K562 (cell line): ENCODE measurements around the gene GLDC. TPM values are rescaled to one million over a fixed set of nuclear protein-coding genes. Genes with fewer than 3 reads are reported as not detected.

Source experiments
- ARID3B ChIP-seq: fragments of 250-450 bp; sonication (Bioruptor Pico); IDR thresholded peaks from 2 replicates; pipeline ENCODE4 v1.4.0; 2020; ENCODE audit warnings: borderline replicate concordance
- BRD4 ChIP-seq: fragments of 200-600 bp; sonication (generic); IDR thresholded peaks from 2 replicates; pipeline ENCODE4 v1.6.1; 2017; ENCODE audit warnings: inconsistent platforms
- CTCF ChIP-seq, 3 experiments: IDR thresholded peaks in 2 of 3; conservative IDR thresholded peaks in 1 of 3; 2 replicates each; pipeline ENCODE4 v1.5.1; 2011 to 2012; ENCODE audit warnings: low read length in 3 of 3, mild to moderate bottlenecking in 3 of 3, control low read depth in 2 of 3, improper control_type of control experiment in 1 of 3, inconsistent platforms in 1 of 3, low read depth in 1 of 3, mixed read lengths in 1 of 3, moderate library complexity in 1 of 3; ENCODE audit not compliant: insufficient read depth in 2 of 3
- DIDO1 ChIP-seq: fragments of 450-650 bp; IDR thresholded peaks from 2 replicates; pipeline ENCODE4 v1.6.1; 2016; ENCODE audit warnings: low read depth, missing biosample characterization, missing genetic modification characterization
- DLX4 ChIP-seq: fragments of 250-450 bp; sonication (Bioruptor Pico); IDR thresholded peaks from 2 replicates; pipeline ENCODE4 v1.6.1; 2021; ENCODE audit warnings: mild to moderate bottlenecking
- FOXJ2 ChIP-seq: fragments of 200-800 bp; sonication (Bioruptor generic); IDR thresholded peaks from 2 replicates; pipeline ENCODE4 v1.6.1; 2016; ENCODE audit warnings: missing genetic modification characterization, missing compliant biosample characterization
- FOXO4 ChIP-seq: fragments of 450-650 bp; formaldehyde crosslinking; IDR thresholded peaks from 2 replicates; pipeline ENCODE4 v1.4.0; 2020; ENCODE audit warnings: mild to moderate bottlenecking, moderate library complexity
- JUND ChIP-seq, 2 experiments: IDR thresholded peaks; 2 replicates in 1 of 2; 3 replicates in 1 of 2; pipeline ENCODE4 v1.6.1; 2011; ENCODE audit warnings: borderline replicate concordance in 2 of 2, low read depth in 2 of 2, low read length in 2 of 2, improper control_type of control experiment in 1 of 2, missing biosample characterization in 1 of 2, missing genetic modification characterization in 1 of 2, missing genetic modification reagents in 1 of 2
- NCOA4 ChIP-seq: fragments of 450-650 bp; IDR thresholded peaks from 2 replicates; pipeline ENCODE4 v1.6.1; 2018; ENCODE audit warnings: mild to moderate bottlenecking; ENCODE audit not compliant: partially characterized antibody
- NR2F6 ChIP-seq: fragments of 450-650 bp; formaldehyde crosslinking; IDR thresholded peaks from 2 replicates; pipeline ENCODE4 v1.4.0; 2020; ENCODE audit warnings: mild to moderate bottlenecking
- PTRF ChIP-seq: fragments of 450-650 bp; IDR thresholded peaks from 2 replicates; pipeline ENCODE4 v1.6.1; 2016; ENCODE audit warnings: mild to moderate bottlenecking, missing genetic modification characterization, missing compliant biosample characterization
- PTTG1 ChIP-seq: fragments of 450-650 bp; IDR thresholded peaks from 2 replicates; pipeline ENCODE4 v1.6.1; 2016; ENCODE audit warnings: low read depth, mild to moderate bottlenecking, missing genetic modification characterization, missing compliant biosample characterization
- SIX5 ChIP-seq, 2 experiments: IDR thresholded peaks; 2 replicates each; pipeline ENCODE4 v1.6.1; 2011; ENCODE audit warnings: low read length in 2 of 2, borderline replicate concordance in 1 of 2, low read depth in 1 of 2, mild to moderate bottlenecking in 1 of 2, moderate library complexity in 1 of 2; ENCODE audit not compliant: insufficient read depth in 1 of 2
- SMARCE1 ChIP-seq: fragments of 450-650 bp; IDR thresholded peaks from 2 replicates; pipeline ENCODE4 v1.7.1; 2016; ENCODE audit warnings: mild to moderate bottlenecking
- STAT5B ChIP-seq: fragments of 250-450 bp; sonication (Bioruptor Pico); IDR thresholded peaks from 2 replicates; pipeline ENCODE4 v1.8.0; 2021; ENCODE audit warnings: mild to moderate bottlenecking, inconsistent platforms
- TCF7 ChIP-seq: sonication (generic); IDR thresholded peaks from 2 replicates; pipeline ENCODE4 v1.6.1; 2016; ENCODE audit warnings: antibody characterized with exemption, borderline replicate concordance
- THRB ChIP-seq: fragments of 450-650 bp; formaldehyde crosslinking; conservative IDR thresholded peaks from 2 replicates; pipeline ENCODE4 v1.4.0; 2022; ENCODE audit warnings: mild to moderate bottlenecking, missing genetic modification characterization
- ZNF766 ChIP-seq: fragments of 200-800 bp; sonication (Bioruptor generic); conservative IDR thresholded peaks from 2 replicates; pipeline ENCODE4 v1.6.1; 2016; ENCODE audit warnings: missing genetic modification characterization, missing compliant biosample characterization
- polyA plus RNA-seq, 8 experiments: library from polyadenylated mRNA; depleted of rRNA in 4 of 8; stranded (reverse) in 5 of 8; unstranded in 3 of 8; fragments of >200 nt; fragmentation: Nextera tagmentation in 2 of 8; fragmentation: Illumina TruSeq in 1 of 8; extraction: Ambion mirVana in 2 of 8; extraction: Trizol in 1 of 8; gene quantifications; 2 replicates each; pipeline versions ENCODE4 v1.2.1 to v1.2.3, GENCODE V29; 2011 to 2014; ENCODE audit warnings: inconsistent platforms in 1 of 8, missing spikeins in 1 of 8
- total RNA-seq, 7 experiments: library from RNA; depleted of rRNA in 6 of 7; stranded (reverse); fragments of >200 nt in 6 of 7; fragmentation: Illumina TruSeq in 2 of 7; extraction: Trizol in 2 of 7; gene quantifications; 2 replicates each; pipeline versions ENCODE4 v1.2.1 to v1.2.3, GENCODE V29; 2011 to 2021; ENCODE audit warnings: low replicate concordance in 1 of 7

GLDC gene
- total and polyA plus RNA-seq, 9 of the 15 experiments (the other 6 are each of a cell fraction or from before 2014, with no cell fraction given): 0.03 to 0.27 (median 0.08) TPM; not detected in 6

- no peak for TF ChIP-seq ZNF766
- no peak for TF ChIP-seq DLX4
- TF ChIP-seq NR2F6 (CRISPR knock-in tag): no peak
- TF ChIP-seq PTTG1 (tag): no peak
- TF ChIP-seq FOXO4 (CRISPR knock-in tag): no peak
- 0 out of 2 replicates have a peak, but pooled peaks have one; percentile 11 for TF ChIP-seq SMARCE1
- TF ChIP-seq CTCF (IDR thresholded peaks at IDR 0.05 in 2 of 3, conservative IDR thresholded peaks at IDR 0.05 in 1 of 3; ENCODE audit: insufficient read depth in 2 of 3, low read depth in 1 of 3, low read length in 3 of 3): no peak
- no peak for TF ChIP-seq DIDO1 (tag)
- 0 out of 2 replicates have a peak, but pooled peaks have one; percentile 8 for TF ChIP-seq JUND (IDR thresholded peaks at IDR 0.05; ENCODE audit: borderline replicate concordance, low read depth, low read length)
- no peak for TF ChIP-seq JUND (tag; IDR thresholded peaks at IDR 0.05; ENCODE audit: borderline replicate concordance, low read depth, low read length)
- no peak for TF ChIP-seq PTRF
- TF ChIP-seq STAT5B (CRISPR knock-in tag): no peak
- no peak for TF ChIP-seq SIX5 (IDR thresholded peaks at IDR 0.05; ENCODE audit: borderline replicate concordance in 1 of 2, insufficient read depth in 1 of 2, low read depth in 1 of 2, low read length in 2 of 2)
- no peak for TF ChIP-seq THRB (CRISPR knock-in tag)
- no peak for TF ChIP-seq TCF7
- TF ChIP-seq FOXJ2 (tag): no peak
- no peak for TF ChIP-seq NCOA4
- no peak for TF ChIP-seq ARID3B (CRISPR knock-in tag)
- no peak for TF ChIP-seq BRD4
Observed at GRCh38 chr9:6567140-6567591, 78.4 kb downstream of the GLDC start (continued).
